Measurements from ENCODE around the gene REXO1.

DNA sequence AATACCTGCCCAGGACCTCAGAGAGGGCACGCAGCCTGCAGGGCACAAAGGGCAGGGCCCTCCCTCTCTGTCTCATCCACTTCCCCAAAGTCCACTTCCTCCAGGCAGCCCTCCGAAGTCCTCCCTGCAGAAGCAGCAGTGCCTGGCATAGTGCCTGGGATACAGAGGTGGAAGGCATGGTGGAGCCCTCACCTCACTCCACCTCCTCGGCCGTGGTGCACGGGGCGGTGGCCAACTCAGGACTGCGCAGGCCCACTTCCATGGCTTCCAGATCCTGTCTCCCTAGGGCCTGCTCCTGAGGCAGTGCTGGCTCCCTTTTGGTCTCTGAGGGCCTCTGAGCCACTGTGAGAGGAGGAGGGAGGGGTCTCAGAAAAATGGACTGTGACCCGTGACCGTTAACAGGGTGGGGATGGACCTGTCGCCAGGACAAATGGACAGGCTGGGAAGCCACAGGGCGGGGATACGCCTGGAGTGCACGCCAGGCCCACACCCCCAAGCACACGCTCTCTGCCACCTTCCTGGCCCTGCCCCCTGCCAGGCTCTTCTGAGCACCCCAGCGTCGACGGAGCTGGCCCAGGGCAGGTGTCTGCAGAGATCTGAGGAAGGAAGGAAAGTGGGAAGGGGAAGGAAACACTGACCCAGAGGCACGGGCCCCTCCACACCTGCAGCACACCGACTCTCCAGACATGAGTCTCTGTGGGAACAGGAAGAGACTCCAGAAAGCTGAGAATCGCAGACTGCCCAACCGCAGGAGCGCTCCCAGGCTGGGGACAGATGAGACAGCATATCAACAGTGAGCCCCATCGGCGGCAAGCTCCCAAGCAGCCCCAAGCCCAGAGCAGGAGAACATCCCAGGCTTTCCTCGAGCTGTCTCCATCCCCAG is 8.4 kb downstream of the REXO1 start:
- TF ChIP-seq, protein P1, sequence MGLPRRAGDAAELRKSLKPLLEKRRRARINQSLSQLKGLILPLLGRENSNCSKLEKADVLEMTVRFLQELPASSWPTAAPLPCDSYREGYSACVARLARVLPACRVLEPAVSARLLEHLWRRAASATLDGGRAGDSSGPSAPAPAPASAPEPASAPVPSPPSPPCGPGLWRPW (IDR thresholded peaks at IDR 0.05) = no peak
- no peak for TF ChIP-seq CBX2 (IDR thresholded peaks at IDR 0.05; ENCODE audit: borderline replicate concordance, low read depth)
- TF ChIP-seq HDAC2 (IDR thresholded peaks at IDR 0.05) = no peak
- TF ChIP-seq RAD21 (conservative IDR thresholded peaks at IDR 0.05 in 1 of 2, IDR thresholded peaks at IDR 0.05 in 1 of 2) = no peak

Data from A549 (cell line).